Spleen (tissue), 11 donors: Measurements from ENCODE around the gene EVC. TPM values are rescaled to one million over a fixed set of nuclear protein-coding genes. Genes with fewer than 3 reads are reported as not detected.

Experiments
- DNase-seq: peaks from one replicate; pipeline ENCODE4 v3.0.0-alpha.2; 2020
- H3K27ac ChIP-seq, 8 donors: fragments of 200-600 bp; sonication (generic) in 7 of 8; 1 replicate in 4 of 8; 2 replicates in 4 of 8; pipeline versions ENCODE4 v1.5.0 to v1.8.0; 2016 to 2021; ENCODE audit warnings: inconsistent platforms in 4 of 8, mild to moderate bottlenecking in 4 of 8, moderate library complexity in 1 of 8
- H3K27me3 ChIP-seq, 7 donors: fragments of 200-600 bp; sonication (generic) in 6 of 7; replicated peaks in 1 of 7; 1 replicate in 4 of 7; 2 replicates in 3 of 7; pipeline versions ENCODE4 v1.5.0 to v1.8.0; 2016 to 2021; ENCODE audit warnings: inconsistent platforms in 3 of 7, mild to moderate bottlenecking in 1 of 7
- H3K36me3 ChIP-seq, 6 donors: fragments of 200-600 bp; sonication (generic) in 5 of 6; 1 replicate in 4 of 6; 2 replicates in 2 of 6; pipeline versions ENCODE4 v1.5.0 to v1.8.0; 2016 to 2021; ENCODE audit warnings: inconsistent platforms in 2 of 6
- H3K4me1 ChIP-seq, 6 donors: fragments of 200-600 bp; sonication (generic) in 5 of 6; 1 replicate in 3 of 6; 2 replicates in 3 of 6; pipeline versions ENCODE4 v1.5.0 to v1.8.0; 2016 to 2021; ENCODE audit warnings: inconsistent platforms in 3 of 6
- H3K4me3 ChIP-seq, 8 donors: fragments of 200-600 bp; sonication (generic) in 7 of 8; 1 replicate in 4 of 8; 2 replicates in 4 of 8; pipeline versions ENCODE4 v1.5.0 to v1.8.0; 2016 to 2021; ENCODE audit warnings: inconsistent platforms in 4 of 8, mild to moderate bottlenecking in 4 of 8, moderate library complexity in 2 of 8
- H3K9me3 ChIP-seq, 8 donors: fragments of 200-600 bp; sonication (generic) in 7 of 8; 1 replicate in 4 of 8; 2 replicates in 4 of 8; pipeline versions ENCODE4 v1.5.0 to v1.8.0; 2016 to 2021; ENCODE audit warnings: inconsistent platforms in 4 of 8
- POLR2A ChIP-seq, 3 donors: fragments of 450-650 bp; IDR thresholded peaks; one replicate each; pipeline ENCODE4 v1.5.1; 2017; ENCODE audit warnings: antibody characterized with exemption in 3 of 3, mild to moderate bottlenecking in 1 of 3
- POLR2AphosphoS5 ChIP-seq, 3 donors: sonication (generic); formaldehyde crosslinking; IDR thresholded peaks; one replicate each; pipeline ENCODE4 v1.5.1; 2017; ENCODE audit warnings: antibody characterized with exemption in 3 of 3
- WGBS, 5 donors: extraction: QIAGEN DNeasy Blood & Tissue Kit in 3 of 5; methylation state at CpG; one replicate each; pipeline versions ENCODE4 v1.1.5 to v1.1.7; 2013 to 2018; 5-methylcytosine and 5-hydroxymethylcytosine counted together
- intact Hi-C: fragments of 100-400 bp; cut with DNase I; formaldehyde crosslinking; loops from one replicate; pipeline ENCODE4 v1.15.0; 2023; ENCODE audit warnings: low total_unique reads
- polyA plus RNA-seq, 3 donors: library from polyadenylated mRNA; stranded (reverse); fragments of 200-250 nt; gene quantifications; one replicate each; pipeline ENCODE4 v1.2.1, GENCODE V29; 2013
- total RNA-seq, 7 donors: library from RNA; depleted of rRNA in 3 of 7; stranded (reverse); fragments of >200 nt in 3 of 7; fragmentation: NEBNext Ultra II Directional in 4 of 7; extraction: Animal tissue kit (Norgen Biotek cat#: 25700) in 4 of 7; gene quantifications; one replicate each; pipeline versions ENCODE4 v1.1.0 to v1.2.1, GENCODE V29; 2016 to 2021
- TF ChIP-seq, protein P1 (sequence below), 11 experiments: fragments of 200-600 bp in 7 of 11; fragments of 450-650 bp in 4 of 11; sonication (generic) in 4 of 11; IDR thresholded peaks in 8 of 11; conservative IDR thresholded peaks in 3 of 11; 1 replicate in 7 of 11; 2 replicates in 4 of 11; pipeline versions ENCODE4 v1.4.0 to v1.8.0; 2016 to 2021; ENCODE audit warnings: antibody characterized with exemption in 11 of 11, inconsistent platforms in 4 of 11, mild to moderate bottlenecking in 1 of 11
- donor health status: healthy with polysubstance abuse.
- donor health status: DM: no; HTN: no; CAD: no; lungs with moderate emphysema.
- donor health status: DM: no; HTN: no; CAD: no.
- donor health status: Bipolar disorder and iron deficiency.
- donor health status: healthy.
- donor health status: DM: no; HTN: no; CAD: no.
- donor health status: DM: yes; HTN: yes; CAD: no.

Gene EVC
- total and polyA plus RNA-seq, 10 donors: 0.20 to 13.3 (median 6.9) TPM

DNA sequence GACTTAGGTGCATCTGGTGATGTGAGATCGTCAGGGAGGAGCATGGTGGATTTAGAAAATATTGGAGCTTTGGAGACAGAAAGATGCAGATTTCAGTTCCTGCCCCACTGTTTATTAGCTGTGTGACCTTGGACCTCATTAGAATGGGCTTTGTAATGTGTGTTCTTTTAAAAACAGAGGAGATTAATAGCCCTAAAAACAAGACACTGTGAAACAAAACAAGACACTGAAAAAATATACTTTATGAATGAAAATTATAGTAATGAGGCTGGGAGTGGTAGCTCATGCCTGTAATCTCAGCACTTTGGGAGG lies 79.5 kb downstream of the EVC start:
- peaks cover 0 to 9% (median 0%) of the 10 kb centered on the region in 6 donors for H3K36me3 ChIP-seq

DNA sequence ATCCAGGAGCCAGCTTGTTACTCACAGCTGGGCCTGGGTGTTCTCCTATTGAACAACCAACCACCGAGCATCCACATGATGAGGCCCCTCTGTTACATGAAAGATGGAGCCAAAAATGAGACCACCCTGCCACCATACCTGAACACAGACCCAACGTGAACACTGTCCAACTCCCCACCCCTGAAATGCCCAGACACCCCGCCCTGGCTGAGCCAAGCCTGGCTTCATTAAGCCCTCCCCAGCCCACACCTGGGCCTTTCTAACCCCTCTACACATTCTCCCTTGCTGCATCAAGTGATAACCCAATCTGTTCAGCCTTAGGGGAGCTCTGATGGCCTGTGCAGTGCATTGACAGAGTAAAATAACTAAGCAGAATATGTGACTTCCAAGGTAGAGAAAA lies 80.7 kb downstream of the EVC start:
- DNase-seq: peak; percentile 33
- 65 to 88% (median 79%) methylated on average over 3 of the region's 3 CpGs for WGBS, 5 donors

More for the DNA sequence above, 79.5 kb downstream of the EVC start:
- TF ChIP-seq POLR2AphosphoS5 (IDR thresholded peaks at IDR 0.05): no peak
- TF ChIP-seq, protein P1, sequence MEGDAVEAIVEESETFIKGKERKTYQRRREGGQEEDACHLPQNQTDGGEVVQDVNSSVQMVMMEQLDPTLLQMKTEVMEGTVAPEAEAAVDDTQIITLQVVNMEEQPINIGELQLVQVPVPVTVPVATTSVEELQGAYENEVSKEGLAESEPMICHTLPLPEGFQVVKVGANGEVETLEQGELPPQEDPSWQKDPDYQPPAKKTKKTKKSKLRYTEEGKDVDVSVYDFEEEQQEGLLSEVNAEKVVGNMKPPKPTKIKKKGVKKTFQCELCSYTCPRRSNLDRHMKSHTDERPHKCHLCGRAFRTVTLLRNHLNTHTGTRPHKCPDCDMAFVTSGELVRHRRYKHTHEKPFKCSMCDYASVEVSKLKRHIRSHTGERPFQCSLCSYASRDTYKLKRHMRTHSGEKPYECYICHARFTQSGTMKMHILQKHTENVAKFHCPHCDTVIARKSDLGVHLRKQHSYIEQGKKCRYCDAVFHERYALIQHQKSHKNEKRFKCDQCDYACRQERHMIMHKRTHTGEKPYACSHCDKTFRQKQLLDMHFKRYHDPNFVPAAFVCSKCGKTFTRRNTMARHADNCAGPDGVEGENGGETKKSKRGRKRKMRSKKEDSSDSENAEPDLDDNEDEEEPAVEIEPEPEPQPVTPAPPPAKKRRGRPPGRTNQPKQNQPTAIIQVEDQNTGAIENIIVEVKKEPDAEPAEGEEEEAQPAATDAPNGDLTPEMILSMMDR (IDR thresholded peaks at IDR 0.05 in 8 of 11, conservative IDR thresholded peaks at IDR 0.05 in 3 of 11): peak in 1 of 11 experiments; percentile 13
- DNase-seq: no peak
- no peaks in the 10 kb centered on the region for H3K4me1 ChIP-seq
- WGBS, 5 donors: 49 to 70% (median 50%) methylated on average over 1 of the region's 1 CpG
- H3K4me3 ChIP-seq: no peak overlapping the region
- intact Hi-C loops: no loop called here
- H3K27ac ChIP-seq: no peak overlapping the region
- peaks cover 0 to 9% (median 0%) of the 10 kb centered on the region in 8 donors for H3K9me3 ChIP-seq
- H3K27me3 ChIP-seq: no peaks in the 10 kb centered on the region

DNA sequence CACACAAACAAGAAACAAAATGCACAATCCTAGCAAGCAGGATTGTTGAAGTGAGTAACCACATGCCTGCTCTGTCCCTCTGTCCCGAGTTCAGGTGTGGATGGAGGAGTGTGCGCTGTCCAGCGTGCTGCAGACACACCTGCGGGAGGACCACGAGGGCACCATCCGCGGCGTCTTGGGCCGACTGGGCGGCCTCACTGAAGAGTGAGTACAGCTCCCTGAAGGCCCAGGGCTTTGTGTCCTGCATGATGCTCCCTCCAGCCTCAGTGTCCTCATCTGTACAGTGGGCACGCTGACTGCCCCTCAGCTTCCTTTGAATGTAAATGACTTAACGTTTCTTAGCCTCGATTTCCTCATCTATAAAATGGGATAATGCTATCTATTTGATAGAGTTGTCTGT lies 82.5 kb downstream of the EVC start:
- WGBS, 5 donors: 89 to 96% (median 90%) methylated on average over 13 of the region's 13 CpGs
- no peak overlapping the region for H3K27ac ChIP-seq
- H3K4me1 ChIP-seq: no peaks in the 10 kb centered on the region
- intact Hi-C loops: no loop called here
- peaks cover 0 to 5% (median 0%) of the 10 kb centered on the region in 6 donors for H3K36me3 ChIP-seq
- no peak for TF ChIP-seq POLR2A (IDR thresholded peaks at IDR 0.05)
- TF ChIP-seq POLR2AphosphoS5 (IDR thresholded peaks at IDR 0.05): no peak
- TF ChIP-seq, protein P1 (IDR thresholded peaks at IDR 0.05 in 8 of 11, conservative IDR thresholded peaks at IDR 0.05 in 3 of 11): no peak
- peak; percentile 53 for DNase-seq
- no peak overlapping the region for H3K4me3 ChIP-seq
- peaks cover 0 to 5% (median 0%) of the 10 kb centered on the region in 7 donors for H3K27me3 ChIP-seq
- H3K9me3 ChIP-seq: no peaks in the 10 kb centered on the region

More for the DNA sequence above, 80.7 kb downstream of the EVC start:
- no peaks in the 10 kb centered on the region for H3K27me3 ChIP-seq
- no peaks in the 10 kb centered on the region for H3K4me1 ChIP-seq
- intact Hi-C loops: no loop called here
- TF ChIP-seq POLR2AphosphoS5 (IDR thresholded peaks at IDR 0.05) (no peak), POLR2A (IDR thresholded peaks at IDR 0.05) (no peak)
- TF ChIP-seq, protein P1 (IDR thresholded peaks at IDR 0.05 in 8 of 11, conservative IDR thresholded peaks at IDR 0.05 in 3 of 11): no peak
- no peak overlapping the region for H3K4me3 ChIP-seq
- H3K27ac ChIP-seq: no peak overlapping the region
- peaks cover 0 to 9% (median 0%) of the 10 kb centered on the region in 6 donors for H3K36me3 ChIP-seq
- H3K9me3 ChIP-seq: peaks cover 0 to 9% (median 0%) of the 10 kb centered on the region in 8 donors

DNA sequence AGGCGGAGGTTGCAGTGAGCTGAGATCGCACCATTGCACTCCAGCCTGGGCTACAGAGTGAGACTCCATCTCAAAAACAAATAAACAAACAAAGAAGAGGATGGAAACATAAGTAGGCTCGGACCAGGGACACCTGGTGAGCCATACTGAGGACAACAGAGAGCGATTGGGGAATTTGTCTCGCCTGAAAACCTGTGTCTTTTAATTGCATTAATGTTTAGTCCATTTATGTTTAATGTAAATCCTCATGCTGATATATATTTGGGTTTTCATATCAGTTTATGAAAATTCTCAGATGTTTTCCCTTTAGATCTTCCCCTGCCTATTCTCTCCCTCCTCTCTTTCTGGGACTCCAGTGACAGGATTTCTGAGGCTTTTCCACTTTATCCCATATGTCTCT lies 84.6 kb downstream of the EVC start:
- DNase-seq: no peak
- H3K9me3 ChIP-seq: no peaks in the 10 kb centered on the region
- H3K36me3 ChIP-seq: peaks cover 0 to 5% (median 0%) of the 10 kb centered on the region in 6 donors
- no peak overlapping the region for H3K27ac ChIP-seq
- TF ChIP-seq POLR2A (IDR thresholded peaks at IDR 0.05) (no peak), POLR2AphosphoS5 (IDR thresholded peaks at IDR 0.05) (no peak)
- TF ChIP-seq, protein P1 (IDR thresholded peaks at IDR 0.05 in 8 of 11, conservative IDR thresholded peaks at IDR 0.05 in 3 of 11): no peak
- no peaks in the 10 kb centered on the region for H3K4me1 ChIP-seq
- peaks cover 0 to 5% (median 0%) of the 10 kb centered on the region in 7 donors for H3K27me3 ChIP-seq
- no peak overlapping the region for H3K4me3 ChIP-seq
- WGBS, 5 donors: 86 to 93% (median 91%) methylated on average over 5 of the region's 5 CpGs
- intact Hi-C loops: no loop called here
